GM12878 (cell line): Measurements from ENCODE around the gene ASPG. TPM values are rescaled to one million over a fixed set of nuclear protein-coding genes. Genes with fewer than 3 reads are reported as not detected.

Experiments
- ATAC-seq: fragments of 200-7000 bp; cut with Tn5 transposase; 3 replicates; pipeline ENCODE4 v1.9.1; 2020; ENCODE audit warnings: mild to moderate bottlenecking, moderate library complexity
- BruUV-seq: library from RNA; stranded (reverse); fragments of 400-500 nt; replicated peaks from 2 replicates; lab custom pipeline; 2021; lab: Mats Ljungman, UMichigan
- CTCF ChIA-PET: fragments of 300-600 bp; sonication (Branson Sonifier 250); formaldehyde crosslinking; extraction: SDS; loops from one replicate; lab custom pipeline; 2021; ENCODE audit warnings: inconsistent platforms; lab: Yijun Ruan, JAX
- POLR2A ChIA-PET: fragments of 350-600 bp; formaldehyde crosslinking; extraction: SDS; loops from one replicate; lab custom pipeline; 2021; ENCODE audit warnings: inconsistent platforms; lab: Charles Lee
- RAD21 ChIA-PET: fragments of 300-600 bp; sonication (Branson Sonifier 250); formaldehyde crosslinking; loops from one replicate; lab custom pipeline; 2023; ENCODE audit warnings: antibody characterized with exemption; ENCODE audit not compliant: unreplicated experiment; lab: Charles Lee
- SMC1A ChIA-PET: fragments of 300-600 bp; sonication (Branson Sonifier 250); formaldehyde crosslinking; loops from one replicate; lab custom pipeline; 2023; ENCODE audit not compliant: unreplicated experiment, uncharacterized antibody; lab: Charles Lee
- DNase-seq: peaks from one replicate; pipeline ENCODE4 v3.0.0-alpha.2; 2011; ENCODE audit warnings: low read depth, low spot score
- FAIRE-seq: peaks from 3 replicates; lab custom pipeline; 2011; peaks lifted over from hg19 to GRCh38; lab: Jason Lieb, UNC
- H2AFZ ChIP-seq: 2 replicates; pipeline ENCODE4 v1.6.0; 2011; ENCODE audit warnings: low read depth, low read length, control low read depth; ENCODE audit not compliant: control insufficient read depth
- H3K27ac ChIP-seq: 2 replicates; pipeline ENCODE4 v1.5.1; 2011; ENCODE audit warnings: control low read depth; ENCODE audit not compliant: control insufficient read depth, insufficient read depth
- H3K27me3 ChIP-seq, 2 experiments: replicated peaks in 1 of 2; 2 replicates each; pipeline versions ENCODE4 v1.6.0 to v1.6.1; 2011; ENCODE audit warnings: low read length in 1 of 2; ENCODE audit not compliant: control insufficient read depth in 2 of 2, insufficient read depth in 2 of 2
- H3K36me3 ChIP-seq, 2 experiments: 2 replicates each; pipeline ENCODE4 v1.5.1; 2011; ENCODE audit warnings: low read length in 1 of 2; ENCODE audit not compliant: control insufficient read depth in 2 of 2, insufficient read depth in 2 of 2
- H3K4me1 ChIP-seq: 2 replicates; pipeline ENCODE4 v1.6.1; 2011; ENCODE audit warnings: mild to moderate bottlenecking, low read length, moderate library complexity, mixed read lengths; ENCODE audit not compliant: control insufficient read depth, insufficient read depth
- H3K4me2 ChIP-seq: 2 replicates; pipeline ENCODE4 v1.6.0; 2011; ENCODE audit warnings: control low read depth; ENCODE audit not compliant: control insufficient read depth, insufficient read depth
- H3K4me3 ChIP-seq: fragments of 200-600 bp; sonication (generic); 2 replicates; pipeline ENCODE4 v1.5.1; 2016
- H3K79me2 ChIP-seq: 2 replicates; pipeline ENCODE4 v1.6.0; 2011; ENCODE audit warnings: low read length; ENCODE audit not compliant: control insufficient read depth, insufficient read depth
- H3K9ac ChIP-seq: 2 replicates; pipeline ENCODE4 v1.8.0; 2011; ENCODE audit warnings: low read length, control low read depth, mixed read lengths; ENCODE audit not compliant: control insufficient read depth, insufficient read depth
- H3K9me3 ChIP-seq: replicated peaks from 3 replicates; pipeline ENCODE4 v1.5.1; 2011; ENCODE audit warnings: mild to moderate bottlenecking, low read length; ENCODE audit not compliant: control insufficient read depth, insufficient read depth
- H4K20me1 ChIP-seq: 2 replicates; pipeline ENCODE4 v1.6.0; 2011; ENCODE audit not compliant: control insufficient read depth, insufficient read depth
- ESRRA ChIP-seq: IDR thresholded peaks from 2 replicates; pipeline ENCODE4 v1.6.1; 2012; ENCODE audit warnings: mild to moderate bottlenecking, low read length, improper control_type of control experiment
- GABPA ChIP-seq: IDR thresholded peaks from 2 replicates; pipeline ENCODE4 v1.6.1; 2014; ENCODE audit warnings: antibody characterized with exemption, low read depth, mild to moderate bottlenecking, inconsistent platforms
- HDGF ChIP-seq: fragments of 450-650 bp; IDR thresholded peaks from 2 replicates; pipeline ENCODE4 v1.6.1; 2016; ENCODE audit warnings: antibody characterized with exemption
- MYC ChIP-seq: IDR thresholded peaks from 2 replicates; pipeline ENCODE4 v1.6.1; 2011; ENCODE audit warnings: mild to moderate bottlenecking, low read length, moderate library complexity, inconsistent platforms; ENCODE audit not compliant: insufficient read depth, insufficient replicate concordance, insufficient read length, severe bottlenecking
- NRF1 ChIP-seq: conservative IDR thresholded peaks from 2 replicates; pipeline ENCODE4 v1.6.1; 2011; ENCODE audit warnings: mild to moderate bottlenecking, low read depth, low read length, improper control_type of control experiment
- RAD21 ChIP-seq: IDR thresholded peaks from 2 replicates; pipeline ENCODE4 v1.6.1; 2011; ENCODE audit warnings: mild to moderate bottlenecking, low read depth, low read length, moderate library complexity; ENCODE audit not compliant: insufficient read depth
- RAD51 ChIP-seq: fragments of 450-650 bp; IDR thresholded peaks from 2 replicates; pipeline ENCODE4 v1.6.1; 2016; ENCODE audit warnings: moderate library complexity, mild to moderate bottlenecking, inconsistent platforms
- RB1 ChIP-seq: fragments of 450-650 bp; formaldehyde crosslinking; IDR thresholded peaks from 2 replicates; pipeline ENCODE4 v1.6.1; 2017; ENCODE audit warnings: mild to moderate bottlenecking, borderline replicate concordance
- SMC3 ChIP-seq: IDR thresholded peaks from 2 replicates; pipeline ENCODE4 v1.6.1; 2011; ENCODE audit warnings: low read length, improper control_type of control experiment, borderline replicate concordance
- SPI1 ChIP-seq: IDR thresholded peaks from 2 replicates; pipeline ENCODE4 v1.6.1; 2011; ENCODE audit warnings: low read depth, mild to moderate bottlenecking, low read length, moderate library complexity, borderline replicate concordance; ENCODE audit not compliant: insufficient read depth
- WGBS: methylation state at CpG from one replicate; pipeline ENCODE4 v1.1.6; 2016; ENCODE audit warnings: low lambda C conversion rate; ENCODE audit not compliant: insufficient replicate concordance, insufficient coverage; ENCODE audit errors: missing lambda C conversion rate; 5-methylcytosine and 5-hydroxymethylcytosine counted together
- in situ Hi-C: fragments of 300-500 bp; cut with MboI; formaldehyde crosslinking; loops from 9 replicates; pipeline ENCODE4 v1.14.3; 2018; ENCODE audit warnings: mixed read lengths
- intact Hi-C: fragments of 100-400 bp; cut with micrococcal nuclease; formaldehyde crosslinking; loops from one replicate; pipeline ENCODE4 v1.14.2; 2022; ENCODE audit not compliant: unreplicated experiment
- polyA plus RNA-seq, 11 experiments: library from polyadenylated mRNA; depleted of rRNA in 4 of 11; unstranded in 6 of 11; stranded (reverse) in 5 of 11; fragments of >200 nt; fragmentation: Nextera tagmentation in 4 of 11; fragmentation: Illumina TruSeq in 1 of 11; extraction: Ambion mirVana in 4 of 11; extraction: Trizol in 1 of 11; gene quantifications; 1 replicate in 1 of 11; 2 replicates in 10 of 11; pipeline versions ENCODE4 v1.2.1 to v1.2.3, GENCODE V29; 2011 to 2016; ENCODE audit warnings: inconsistent platforms in 2 of 11, missing spikeins in 2 of 11, low read depth in 1 of 11
- total RNA-seq, 4 experiments: library from RNA; depleted of rRNA in 3 of 4; stranded (reverse); fragments of >200 nt in 3 of 4; fragmentation: Illumina TruSeq in 1 of 4; extraction: Trizol in 1 of 4; gene quantifications; 2 replicates each; pipeline versions ENCODE4 v1.2.1 to v1.2.3, GENCODE V29; 2013 to 2021
- TF ChIP-seq, protein P1 (sequence below): IDR thresholded peaks from 2 replicates; pipeline ENCODE4 v1.6.1; 2011; ENCODE audit warnings: borderline replicate concordance, low read depth, mild to moderate bottlenecking, moderate library complexity, mixed read lengths, low read length; ENCODE audit not compliant: insufficient read depth; ENCODE audit errors: extremely low read length
- TF ChIP-seq, protein P2 (sequence below): IDR thresholded peaks from 2 replicates; pipeline ENCODE4 v1.6.1; 2011; ENCODE audit warnings: mild to moderate bottlenecking, low read depth, low read length, moderate library complexity; ENCODE audit not compliant: insufficient replicate concordance
- TF ChIP-seq, protein P3 (sequence below), 3 experiments: IDR thresholded peaks in 2 of 3; conservative IDR thresholded peaks in 1 of 3; 2 replicates each; pipeline ENCODE4 v1.5.1; 2011; ENCODE audit warnings: low read depth in 3 of 3, low read length in 3 of 3, mild to moderate bottlenecking in 3 of 3, control low read depth in 2 of 3, moderate library complexity in 2 of 3, inconsistent platforms in 1 of 3, mixed read lengths in 1 of 3; ENCODE audit not compliant: control insufficient read depth in 2 of 3, insufficient read depth in 1 of 3; ENCODE audit errors: extremely low read depth in 1 of 3

ASPG gene
- total and polyA plus RNA-seq, 10 of the 15 experiments (the other 5 are each of a cell fraction or from before 2014, with no cell fraction given): not detected

DNA sequence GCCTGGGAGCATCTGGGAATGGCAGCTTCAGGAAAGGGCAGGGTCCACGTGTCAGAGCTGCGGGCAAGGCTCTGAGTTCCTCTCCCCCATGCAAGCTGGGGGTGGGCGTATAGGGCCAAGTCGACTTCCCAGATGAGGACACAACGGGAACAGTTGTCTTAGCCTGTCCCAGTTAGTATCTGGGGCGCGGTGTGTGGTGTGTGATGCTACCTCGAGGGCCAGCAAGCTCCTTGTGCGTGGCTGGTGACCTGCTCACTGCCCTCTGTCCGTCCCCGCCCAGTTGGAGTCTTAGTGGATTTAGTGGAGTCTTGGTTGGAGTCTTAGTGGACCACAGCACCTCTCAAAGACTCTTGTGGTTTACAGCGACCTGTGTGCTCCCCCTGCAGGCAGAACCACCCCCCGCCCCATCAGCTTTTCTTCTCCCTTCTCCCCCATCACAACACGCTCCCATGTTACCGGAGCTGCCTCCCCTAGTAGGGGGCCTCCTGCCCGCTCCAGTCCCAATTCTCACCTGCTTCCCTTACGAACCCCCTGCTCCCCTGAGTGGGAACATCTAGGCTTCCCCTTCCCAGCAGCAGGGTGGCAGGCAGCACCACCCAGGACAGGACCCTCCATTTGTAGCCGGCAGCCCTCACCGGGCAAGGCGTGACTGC lies 8.7 kb downstream of the ASPG start (continued):
- no peak for TF ChIP-seq MYC
- TF ChIP-seq, protein P1, sequence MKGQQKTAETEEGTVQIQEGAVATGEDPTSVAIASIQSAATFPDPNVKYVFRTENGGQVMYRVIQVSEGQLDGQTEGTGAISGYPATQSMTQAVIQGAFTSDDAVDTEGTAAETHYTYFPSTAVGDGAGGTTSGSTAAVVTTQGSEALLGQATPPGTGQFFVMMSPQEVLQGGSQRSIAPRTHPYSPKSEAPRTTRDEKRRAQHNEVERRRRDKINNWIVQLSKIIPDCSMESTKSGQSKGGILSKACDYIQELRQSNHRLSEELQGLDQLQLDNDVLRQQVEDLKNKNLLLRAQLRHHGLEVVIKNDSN: no peak
- TF ChIP-seq, protein P2, sequence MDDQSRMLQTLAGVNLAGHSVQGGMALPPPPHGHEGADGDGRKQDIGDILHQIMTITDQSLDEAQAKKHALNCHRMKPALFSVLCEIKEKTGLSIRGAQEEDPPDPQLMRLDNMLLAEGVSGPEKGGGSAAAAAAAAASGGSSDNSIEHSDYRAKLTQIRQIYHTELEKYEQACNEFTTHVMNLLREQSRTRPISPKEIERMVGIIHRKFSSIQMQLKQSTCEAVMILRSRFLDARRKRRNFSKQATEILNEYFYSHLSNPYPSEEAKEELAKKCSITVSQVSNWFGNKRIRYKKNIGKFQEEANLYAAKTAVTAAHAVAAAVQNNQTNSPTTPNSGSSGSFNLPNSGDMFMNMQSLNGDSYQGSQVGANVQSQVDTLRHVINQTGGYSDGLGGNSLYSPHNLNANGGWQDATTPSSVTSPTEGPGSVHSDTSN: no peak
- no peak for TF ChIP-seq ESRRA
- TF ChIP-seq RB1: no peak

DNA sequence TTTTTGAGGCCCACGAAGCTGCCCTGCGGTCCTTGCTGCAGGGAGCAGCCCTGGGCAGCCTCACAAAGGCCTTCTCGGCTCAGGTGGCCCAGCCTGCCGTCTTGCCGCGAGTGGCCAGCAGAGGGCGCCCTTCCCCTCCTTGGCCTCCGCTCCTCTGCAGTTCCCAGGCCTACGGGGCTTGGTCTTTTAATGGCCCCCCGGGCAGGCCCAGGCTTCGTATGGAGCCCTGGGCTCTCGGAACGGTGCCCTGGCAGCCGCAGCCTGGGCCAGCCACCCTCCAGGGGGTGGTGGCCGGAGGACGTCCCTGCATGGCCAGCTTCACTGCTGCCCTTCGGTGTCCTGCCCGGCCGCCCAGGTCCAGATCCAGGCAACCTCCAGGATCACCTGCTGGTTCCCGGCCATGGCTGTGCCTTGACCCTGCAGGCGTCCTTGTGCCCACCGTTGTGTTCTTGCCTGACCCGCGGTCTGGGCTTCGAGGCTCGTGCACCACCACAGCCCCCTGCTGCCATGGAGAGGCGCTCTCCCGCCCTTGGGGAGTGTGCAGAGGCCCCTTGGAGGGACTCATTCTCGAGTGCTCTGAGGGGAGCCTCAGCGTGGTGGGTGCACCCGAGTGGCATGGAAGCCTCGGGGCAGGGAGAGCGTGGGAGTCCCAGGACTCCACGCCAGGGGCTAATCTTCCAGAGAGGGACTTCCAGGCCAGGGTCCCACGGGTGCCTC lies 9.4 kb downstream of the ASPG start:
- RAD21 ChIA-PET: no interaction called here
- POLR2A ChIA-PET: no interaction called here
- CTCF ChIA-PET: interaction anchor here (0.6 to 1.5 kb wide), 2 partner anchors 17 to 75 kb away, joined by 3 to 6 read pairs; no protein-coding TSS in a partner anchor
- no peak overlapping the region for H3K4me2 ChIP-seq
- no peak for TF ChIP-seq RAD51
- TF ChIP-seq RAD21: peak; percentile 60
- TF ChIP-seq HDGF: 0 out of 2 replicates have a peak, but pooled peaks have one; percentile 33
- no peak for TF ChIP-seq SPI1
- TF ChIP-seq NRF1: no peak
- TF ChIP-seq, protein P3, sequence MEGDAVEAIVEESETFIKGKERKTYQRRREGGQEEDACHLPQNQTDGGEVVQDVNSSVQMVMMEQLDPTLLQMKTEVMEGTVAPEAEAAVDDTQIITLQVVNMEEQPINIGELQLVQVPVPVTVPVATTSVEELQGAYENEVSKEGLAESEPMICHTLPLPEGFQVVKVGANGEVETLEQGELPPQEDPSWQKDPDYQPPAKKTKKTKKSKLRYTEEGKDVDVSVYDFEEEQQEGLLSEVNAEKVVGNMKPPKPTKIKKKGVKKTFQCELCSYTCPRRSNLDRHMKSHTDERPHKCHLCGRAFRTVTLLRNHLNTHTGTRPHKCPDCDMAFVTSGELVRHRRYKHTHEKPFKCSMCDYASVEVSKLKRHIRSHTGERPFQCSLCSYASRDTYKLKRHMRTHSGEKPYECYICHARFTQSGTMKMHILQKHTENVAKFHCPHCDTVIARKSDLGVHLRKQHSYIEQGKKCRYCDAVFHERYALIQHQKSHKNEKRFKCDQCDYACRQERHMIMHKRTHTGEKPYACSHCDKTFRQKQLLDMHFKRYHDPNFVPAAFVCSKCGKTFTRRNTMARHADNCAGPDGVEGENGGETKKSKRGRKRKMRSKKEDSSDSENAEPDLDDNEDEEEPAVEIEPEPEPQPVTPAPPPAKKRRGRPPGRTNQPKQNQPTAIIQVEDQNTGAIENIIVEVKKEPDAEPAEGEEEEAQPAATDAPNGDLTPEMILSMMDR (IDR thresholded peaks at IDR 0.05 in 2 of 3, conservative IDR thresholded peaks at IDR 0.05 in 1 of 3; ENCODE audit: control insufficient read depth in 2 of 3, extremely low read depth in 1 of 3, insufficient read depth in 1 of 3, low read depth in 3 of 3, low read length in 3 of 3): peak; percentile 74 to 89 (median 76)
- peak; percentile 55; the same call in 1 of the 2 replicates for TF ChIP-seq SMC3
- no peak for TF ChIP-seq GABPA
- no peaks in the 10 kb centered on the region for H3K36me3 ChIP-seq
- no peak overlapping the region for H3K9ac ChIP-seq
- no peaks in the 10 kb centered on the region for H4K20me1 ChIP-seq
- intact Hi-C loops: loop anchor here (5.0 kb wide), 1 partner anchor 547 kb away; no protein-coding TSS in a partner anchor
- H2AFZ ChIP-seq: no peak overlapping the region
- in situ Hi-C loops: no loop called here
- H3K9me3 ChIP-seq: no peaks in the 10 kb centered on the region
- BruUV-seq: no TSS peak
- no peaks in the 10 kb centered on the region for H3K79me2 ChIP-seq
- WGBS: 36% methylated on average over 34 of the region's 35 CpGs
- ATAC-seq (peak; percentile 93), DNase-seq (no peak), FAIRE-seq (no peak)
- no peak overlapping the region for H3K4me3 ChIP-seq
- no peaks in the 10 kb centered on the region for H3K4me1 ChIP-seq
- SMC1A ChIA-PET: no interaction called here
- H3K27ac ChIP-seq: no peak overlapping the region
- H3K27me3 ChIP-seq: 0 out of 4 replicates have a peak, but pooled peaks cover 0 to 1% of the 10 kb centered on the region in 2 experiments
